ENCODE results near the gene PPP6R3.
"Not testable (repeated sequence)": the region's sequence is repeated elsewhere in the genome, so short reads cannot be mapped to it uniquely, and the experiment has no call there.

The PPP6R3 gene

GRCh38 chr11:68457898-68458249, 2.7 kb upstream of the PPP6R3 start:
- DNase-seq, result no peak

DNA sequence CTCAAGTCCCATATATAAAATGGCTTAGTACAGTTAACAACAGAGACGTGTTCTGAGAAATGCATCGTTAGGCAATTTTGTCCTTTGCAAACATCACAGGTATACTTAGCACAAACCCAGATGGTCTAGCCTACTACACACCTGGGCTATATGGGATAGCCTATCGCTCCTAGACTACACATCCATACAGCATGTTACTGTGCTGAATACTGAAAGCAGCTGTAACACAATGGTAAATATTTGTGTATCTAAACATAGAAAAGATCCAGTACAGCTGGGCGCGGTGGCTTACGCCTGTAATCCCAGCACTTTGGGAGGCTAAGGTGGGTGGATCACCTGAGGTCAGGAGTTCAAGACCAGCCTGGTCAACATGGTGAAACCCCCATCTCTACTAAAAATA, 2.2 kb upstream of the PPP6R3 start:
- not testable (repeated sequence) for DNase-seq

DNA sequence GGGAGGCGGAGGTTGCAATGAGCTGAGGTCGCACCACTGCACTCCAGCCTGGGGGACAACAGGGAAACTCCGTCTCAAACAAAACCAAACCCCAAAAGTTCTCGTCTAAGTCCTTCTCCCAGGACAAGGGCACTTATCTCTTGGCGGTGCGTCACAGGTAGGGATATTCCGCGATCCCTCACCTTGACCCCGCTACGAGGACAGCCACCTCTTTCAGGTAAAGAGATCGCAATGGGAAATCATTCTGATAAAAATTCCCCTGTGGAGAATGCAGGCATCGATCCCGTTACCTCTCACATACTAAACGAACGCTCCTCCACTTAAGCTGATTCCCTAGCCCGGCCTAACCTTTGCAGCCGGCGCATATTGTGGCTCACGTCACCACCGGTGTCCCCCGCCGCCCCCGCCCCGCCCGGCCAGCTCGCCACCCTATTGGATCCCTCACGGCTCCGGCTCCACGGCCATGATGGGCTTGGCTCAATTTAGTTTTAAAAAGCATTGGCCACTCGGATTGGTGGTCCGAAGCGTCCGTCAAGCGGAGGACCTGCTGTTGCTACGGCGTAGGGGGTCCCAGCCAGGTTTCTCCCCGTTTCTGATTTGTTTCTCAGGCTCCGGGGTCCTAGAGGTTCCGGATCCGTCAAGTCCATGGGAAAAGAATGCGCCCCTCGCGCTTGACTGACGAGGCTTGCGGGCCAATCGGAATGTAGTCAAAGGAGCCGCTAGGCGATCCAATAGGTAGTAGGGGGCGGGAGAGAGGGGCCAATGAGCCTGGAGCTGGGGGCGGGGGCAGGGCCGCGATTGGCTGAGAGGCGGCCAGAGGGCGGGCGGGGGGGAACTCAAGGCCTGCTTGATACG, 439 bp upstream of the PPP6R3 start:
- peak; percentile 94 for DNase-seq

DNA sequence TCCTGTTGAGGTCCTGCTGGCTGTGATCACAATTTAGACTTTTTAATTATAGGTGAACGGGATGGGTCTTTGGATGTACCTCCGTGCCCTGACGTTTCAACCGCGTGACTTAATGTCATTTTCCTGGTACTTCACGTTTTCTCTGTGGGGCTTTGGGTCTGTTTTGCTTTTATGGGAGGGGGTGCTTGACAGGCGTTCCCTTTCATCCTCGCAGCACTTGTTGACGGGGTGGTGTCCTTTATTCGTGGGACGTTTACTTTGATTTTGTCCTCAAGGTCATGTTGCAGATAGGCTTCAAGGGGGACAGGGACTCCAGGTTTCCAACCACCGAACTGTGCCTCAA, 994 bp downstream of the PPP6R3 start:
- DNase-seq, result no peak

DNA sequence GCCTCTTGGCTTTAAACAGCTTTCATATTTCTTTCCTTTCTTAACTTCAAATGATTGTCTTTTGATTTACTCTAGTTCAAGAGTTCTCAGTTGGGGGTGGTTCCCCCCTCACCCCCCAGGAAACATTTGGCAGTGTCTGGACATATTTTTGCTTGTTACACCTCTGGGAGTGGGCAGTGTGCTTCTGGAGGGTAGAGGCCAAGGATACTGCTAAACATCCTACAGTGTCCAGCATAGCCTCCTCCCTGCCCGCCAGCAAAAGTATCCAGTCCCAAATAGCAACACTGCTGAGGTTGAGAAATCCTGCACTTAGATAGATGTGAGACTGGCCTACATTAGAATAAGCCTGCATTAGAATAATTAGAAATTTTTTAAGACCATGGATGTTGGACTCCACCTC, 3.2 kb downstream of the PPP6R3 start:
- DNase-seq, result no peak

DNA sequence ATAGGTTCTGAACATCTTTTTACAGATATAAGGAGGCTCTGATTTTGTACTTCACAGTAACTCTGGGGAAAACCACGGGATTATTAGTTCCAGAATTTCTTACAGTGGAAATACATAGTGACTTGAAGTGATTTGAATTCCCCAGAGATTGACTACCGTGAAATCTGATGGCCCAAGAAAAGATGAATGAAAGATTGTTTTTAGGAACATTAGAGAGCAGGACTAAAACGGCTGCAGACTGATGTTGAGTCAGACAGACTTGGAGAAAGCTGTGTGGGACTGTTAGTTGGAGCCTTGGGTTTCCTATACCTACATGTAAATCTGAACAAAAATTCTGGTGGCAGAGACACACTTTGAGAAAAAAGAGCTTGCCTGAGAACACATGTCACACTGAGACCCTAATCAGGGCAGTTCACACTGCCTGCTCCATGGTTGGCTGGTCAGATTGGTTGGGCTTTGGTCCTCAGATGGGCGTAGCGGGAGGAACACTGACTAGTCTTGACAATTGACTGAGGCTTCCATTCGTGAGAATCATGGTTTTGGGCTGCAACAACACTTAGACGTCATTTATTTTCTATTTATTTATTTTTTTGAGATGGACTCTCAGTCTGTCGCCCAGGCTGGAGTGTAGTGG, 6.8 kb downstream of the PPP6R3 start:
- DNase-seq, result no peak

DNA sequence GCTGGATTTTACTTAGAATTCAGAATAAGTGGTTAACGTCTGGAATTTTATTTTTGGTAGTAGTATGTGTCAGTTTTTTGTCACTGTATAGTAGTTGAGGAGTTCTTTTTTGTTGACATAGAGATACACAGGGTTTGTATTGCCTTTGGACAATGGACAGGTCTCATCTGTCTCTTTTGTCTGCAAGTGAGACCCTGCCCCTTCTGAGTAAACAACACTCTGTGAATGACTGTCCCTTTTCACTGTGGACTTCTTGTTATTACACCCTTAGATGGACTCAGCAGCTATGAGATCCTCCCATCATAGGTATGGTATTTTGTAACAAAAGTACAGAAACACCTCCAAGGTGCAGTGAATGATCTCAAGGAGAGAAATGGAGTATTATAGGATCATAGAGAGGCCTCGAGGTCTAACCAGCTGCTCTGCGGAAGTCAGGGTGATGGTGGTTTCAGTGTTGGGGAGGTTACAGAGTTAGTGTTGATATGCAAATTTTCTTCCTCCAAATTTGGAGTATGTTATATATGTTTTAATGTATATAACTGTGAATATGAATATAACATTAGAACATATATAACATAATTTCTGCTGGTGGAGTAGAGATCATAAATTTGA, 7.8 kb downstream of the PPP6R3 start:
- DNase-seq, result no peak

DNA sequence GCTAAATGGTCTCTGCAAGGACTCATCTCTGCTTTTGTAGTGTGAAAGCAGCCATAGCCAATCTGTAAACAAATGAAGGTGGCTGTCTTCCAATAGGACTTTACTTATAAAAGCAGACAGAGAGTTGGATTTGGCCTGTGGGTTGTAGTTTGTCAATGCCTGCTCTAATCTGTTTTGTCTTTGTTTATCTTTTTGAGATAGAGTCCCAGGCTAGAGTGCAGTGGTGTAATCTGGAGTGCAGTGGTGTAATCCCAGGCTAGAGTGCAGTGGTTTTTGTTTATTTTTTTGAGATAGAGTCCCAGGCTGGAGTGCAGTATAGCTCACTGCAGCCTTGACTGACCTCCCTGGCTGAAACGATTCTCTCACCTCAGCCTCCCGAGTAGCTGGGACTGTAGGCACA, 8.6 kb downstream of the PPP6R3 start:
- DNase-seq, result no peak

- no peak for DNase-seq
Observed at GRCh38 chr11:68469642-68470041, 9.1 kb downstream of the PPP6R3 start.

DNA sequence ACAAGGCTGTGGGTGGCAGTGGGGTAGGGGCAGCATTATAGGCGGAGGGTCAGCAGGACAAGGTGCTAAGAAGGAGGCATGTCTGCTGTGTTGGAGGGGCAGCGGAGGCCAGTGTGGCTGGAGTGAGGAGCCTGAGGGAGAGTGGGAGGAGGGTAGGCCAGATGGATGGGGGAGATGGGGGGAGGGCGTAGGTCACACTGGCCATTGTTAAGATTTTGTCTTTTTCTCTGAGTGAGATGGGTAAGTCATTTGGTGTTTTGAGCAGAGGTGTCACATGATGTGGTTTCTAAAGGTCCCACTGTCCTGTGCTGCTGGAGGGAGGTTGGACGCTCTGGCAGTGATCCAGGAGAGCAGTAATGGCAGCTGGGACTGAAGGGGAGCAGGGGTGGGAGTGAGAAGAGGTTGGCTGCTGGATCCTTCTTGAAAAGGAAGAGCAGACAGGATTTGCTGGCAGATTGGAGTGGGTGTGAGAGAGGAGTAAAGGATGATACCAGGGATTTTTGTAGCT, 9.8 kb downstream of the PPP6R3 start:
- DNase-seq, result no peak

- no peak for DNase-seq
Observed at GRCh38 chr11:68471360-68472340, 11.1 kb downstream of the PPP6R3 start.

- no peak for DNase-seq
Observed at GRCh38 chr11:68472778-68473177, 12.2 kb downstream of the PPP6R3 start.

DNA sequence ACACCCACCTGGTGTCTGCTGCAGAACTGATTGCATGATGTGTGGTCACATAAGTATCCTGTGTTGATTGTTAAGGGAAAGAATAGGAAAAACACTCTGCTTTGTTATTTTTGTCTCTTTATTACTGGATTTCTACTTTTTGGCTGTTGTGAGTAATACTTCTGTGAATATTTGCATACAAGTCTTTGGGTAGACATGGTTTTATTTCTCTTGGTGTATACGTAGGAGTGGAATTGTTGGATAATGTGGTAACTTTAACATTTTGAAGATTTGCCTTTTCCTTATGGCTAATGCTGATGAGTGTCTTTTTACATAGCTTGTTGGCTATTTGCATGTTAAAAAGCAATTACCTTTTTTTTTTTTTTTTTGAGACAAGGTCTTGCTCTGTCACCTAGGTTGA, 13.1 kb downstream of the PPP6R3 start:
- no peak for DNase-seq

GRCh38 chr11:68475626-68476025, 15.1 kb downstream of the PPP6R3 start:
- DNase-seq, result not testable (repeated sequence)

GRCh38 chr11:68479390-68479789, 18.8 kb downstream of the PPP6R3 start:
- no peak for DNase-seq

- no peak for DNase-seq
Observed at GRCh38 chr11:68480193-68480592, 19.6 kb downstream of the PPP6R3 start.

DNA sequence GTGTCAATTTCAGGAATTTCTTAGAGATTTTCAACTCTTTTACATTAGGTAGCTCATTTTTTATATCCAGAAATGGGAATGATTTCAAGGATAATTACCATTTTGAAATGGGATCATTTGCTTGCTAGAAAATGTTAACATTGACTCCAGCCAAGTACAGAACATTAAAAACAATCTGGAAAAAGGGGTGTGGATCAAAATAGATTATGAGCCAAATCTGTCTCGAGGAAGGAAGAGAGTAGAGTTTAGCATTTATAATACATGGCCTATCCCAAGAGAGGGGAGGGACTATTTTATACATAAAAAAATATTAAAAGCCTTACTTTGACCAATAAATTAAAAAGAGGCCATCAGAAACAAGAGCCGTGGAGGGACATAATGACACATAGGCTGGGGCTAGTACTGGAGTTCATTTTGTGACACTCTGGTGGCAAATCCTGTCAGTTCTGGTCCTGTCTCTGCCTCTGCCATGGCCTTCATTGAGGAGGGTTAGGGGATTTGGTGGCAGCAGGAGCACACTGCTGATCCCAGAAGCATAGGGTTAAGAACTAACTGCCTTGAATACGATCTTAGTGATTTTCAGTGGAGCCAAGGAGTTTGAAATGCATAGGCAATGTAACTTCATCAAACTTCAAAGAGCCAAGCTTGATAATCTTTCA, 20.4 kb downstream of the PPP6R3 start:
- no peak for DNase-seq

GRCh38 chr11:68481579-68482240, 21.2 kb downstream of the PPP6R3 start:
- no peak for DNase-seq

- no peak for DNase-seq
Observed at GRCh38 chr11:68488623-68489022, 28.1 kb downstream of the PPP6R3 start.

GRCh38 chr11:68495220-68495729, 34.7 kb downstream of the PPP6R3 start:
- DNase-seq, result no peak

DNA sequence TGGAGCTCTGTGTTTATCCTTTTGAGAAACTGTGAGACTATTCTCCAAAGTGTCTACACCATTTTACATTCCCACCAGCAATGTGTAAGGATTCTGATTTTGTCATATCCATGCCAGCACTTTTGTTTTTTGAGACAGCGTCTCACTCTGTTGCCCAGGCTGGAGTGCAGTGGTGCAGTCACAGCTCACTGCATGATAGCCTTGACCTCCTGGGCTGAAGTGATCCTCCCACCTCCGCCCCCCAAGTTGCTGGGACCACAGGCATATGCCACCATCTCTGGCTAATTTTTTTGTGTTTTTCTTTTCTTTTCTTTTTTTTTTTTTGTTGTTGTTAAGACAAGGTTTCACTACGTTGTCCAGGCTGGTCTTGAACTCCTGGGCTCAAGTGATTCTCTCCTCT, 35.3 kb downstream of the PPP6R3 start:
- no peak for DNase-seq

GRCh38 chr11:68497761-68498160, 37.2 kb downstream of the PPP6R3 start:
- DNase-seq, result no peak
